Endothelial cell of hepatic sinusoid (primary cell): ENCODE measurements around the gene RNASE4.
"Not testable (repeated sequence)": the region's sequence is repeated elsewhere in the genome, so short reads cannot be mapped to it uniquely, and the experiment has no call there.

ENCODE experiments used
- in situ Hi-C: cut with HindIII; loops from 2 replicates; pipeline ENCODE4 v1.10.0; 2017; ENCODE audit warnings: low sequenced_read_pairs

Gene RNASE4

GRCh38 chr14:20734430-20734806 is 50.1 kb downstream of the RNASE4 start:
- in situ Hi-C loops, result no loop called here

GRCh38 chr14:20738292-20738691 is 53.9 kb downstream of the RNASE4 start:
- in situ Hi-C loops, result not testable (repeated sequence)

- in situ Hi-C loops, result no loop called here
Observed at GRCh38 chr14:20742132-20742531, 57.8 kb downstream of the RNASE4 start.

GRCh38 chr14:20743556-20743955 is 59.2 kb downstream of the RNASE4 start:
- in situ Hi-C loops, result no loop called here

- in situ Hi-C loops, result no loop called here
Observed at GRCh38 chr14:20745571-20746358, 61.4 kb downstream of the RNASE4 start, which contains the start of gene EDDM3A. TSS of gene EDDM3A (plus strand) at chr14:20745887. CDS start at chr14:20747581, 1,694 bp downstream.

GRCh38 chr14:20746566-20746965 is 62.2 kb downstream of the RNASE4 start:
- in situ Hi-C loops, result no loop called here

- in situ Hi-C loops, result no loop called here
Observed at GRCh38 chr14:20748439-20748838, 64.1 kb downstream of the RNASE4 start.

GRCh38 chr14:20750194-20750593 is 65.8 kb downstream of the RNASE4 start:
- in situ Hi-C loops, result no loop called here
